Endodermal cell (in vitro differentiated cells): ENCODE measurements around the gene CDH2. TPM values are rescaled to one million over a fixed set of nuclear protein-coding genes. Genes with fewer than 3 reads are reported as not detected.

Experiments
- DNase-seq: peaks from one replicate; pipeline ENCODE4 v3.0.0-alpha.2; 2017
- H3K27ac ChIP-seq: 2 replicates; pipeline ENCODE4 v1.5.1; 2013; ENCODE audit warnings: mild to moderate bottlenecking, low read depth, low read length, moderate library complexity
- H3K27me3 ChIP-seq: 2 replicates; pipeline ENCODE4 v1.6.1; 2013; ENCODE audit warnings: mild to moderate bottlenecking, low read length, moderate library complexity; ENCODE audit not compliant: insufficient read depth, control insufficient read depth, poor library complexity, severe bottlenecking
- H3K36me3 ChIP-seq: 2 replicates; pipeline ENCODE4 v1.7.0; 2013; ENCODE audit warnings: mild to moderate bottlenecking, low read length, moderate library complexity; ENCODE audit not compliant: control insufficient read depth, insufficient read depth
- H3K4me1 ChIP-seq: one replicate; pipeline ENCODE4 v1.7.0; 2013; ENCODE audit warnings: low read length; ENCODE audit not compliant: control insufficient read depth, insufficient read depth
- H3K4me3 ChIP-seq: 2 replicates; pipeline ENCODE4 v1.5.1; 2013; ENCODE audit warnings: mild to moderate bottlenecking, low read length, moderate library complexity
- H3K9ac ChIP-seq: 2 replicates; pipeline ENCODE4 v1.6.1; 2013; ENCODE audit warnings: mild to moderate bottlenecking, low read length, moderate library complexity; ENCODE audit not compliant: poor library complexity, severe bottlenecking; ENCODE audit errors: extremely low read depth
- H3K9me3 ChIP-seq: 2 replicates; pipeline ENCODE4 v1.6.1; 2013; ENCODE audit warnings: mild to moderate bottlenecking, low read length, moderate library complexity; ENCODE audit not compliant: control insufficient read depth
- H3K27ac Mint-ChIP-seq: 2 replicates; pipeline ENCODE4 v1.8.0; 2020; ENCODE audit warnings: mixed read lengths
- H3K27me3 Mint-ChIP-seq: 2 replicates; pipeline ENCODE4 v1.8.0; 2021; ENCODE audit warnings: mild to moderate bottlenecking, mixed read lengths; ENCODE audit not compliant: insufficient read depth
- H3K36me3 Mint-ChIP-seq: 2 replicates; pipeline ENCODE4 v1.8.0; 2020; ENCODE audit warnings: low read depth, mixed read lengths
- H3K4me1 Mint-ChIP-seq: 2 replicates; pipeline ENCODE4 v1.8.0; 2020; ENCODE audit warnings: mixed read lengths
- H3K4me3 Mint-ChIP-seq: 2 replicates; pipeline ENCODE4 v1.8.0; 2020; ENCODE audit warnings: mild to moderate bottlenecking, moderate library complexity, mixed read lengths
- H3K9me3 Mint-ChIP-seq: 2 replicates; pipeline ENCODE4 v1.8.0; 2020; ENCODE audit warnings: mild to moderate bottlenecking, mixed read lengths
- CTCF ChIP-seq: fragments of 200-600 bp; sonication (generic); conservative IDR thresholded peaks from 2 replicates; pipeline ENCODE4 v1.5.0; 2021; ENCODE audit warnings: antibody characterized with exemption, mild to moderate bottlenecking
- WGBS, 2 experiments: methylation state at CpG; one replicate each; pipeline versions ENCODE4 v1.1.5 to v1.1.7; 2013; ENCODE audit warnings: missing lambda C conversion rate in 2 of 2, mixed read lengths in 1 of 2; ENCODE audit not compliant: insufficient coverage in 1 of 2, insufficient read length in 1 of 2; 5-methylcytosine and 5-hydroxymethylcytosine counted together
- total RNA-seq, 2 donors: library from RNA; stranded (reverse); fragmentation: NEBNext Ultra II Directional in 1 of 2; extraction: Animal tissue kit (Norgen Biotek cat#: 25700) in 1 of 2; gene quantifications; 2 replicates in 1 of 2; 3 replicates in 1 of 2; pipeline ENCODE4 v1.2.1, GENCODE V29; 2021

CDH2 gene
- total RNA-seq, 2 donors from 2014 or later: 486 to 572 TPM

- no peak for DNase-seq
- Histone ChIP-seq H3K9me3 (no peaks in the 10 kb centered on the region), H3K4me1 (no peaks in the 10 kb centered on the region), H3K27ac (no peak overlapping the region), H3K36me3 (no peaks in the 10 kb centered on the region), H3K4me3 (no peak overlapping the region), H3K9ac (no peak overlapping the region), H3K27me3 (no peaks in the 10 kb centered on the region)
- WGBS, 2 experiments: 95 to 100% methylated on average over 1 of the region's 1 CpG
- Mint-ChIP-seq H3K36me3 (no peaks in the 10 kb centered on the region), H3K4me1 (no peaks in the 10 kb centered on the region), H3K9me3 (no peaks in the 10 kb centered on the region), H3K27ac (no peak overlapping the region), H3K27me3 (no peaks in the 10 kb centered on the region), H3K4me3 (no peak overlapping the region)
- no peak for TF ChIP-seq CTCF
These were observed 31.3 kb upstream of the CDH2 start for GRCh38 chr18:28208268-28208667.

- TF ChIP-seq CTCF: no peak
- H3K27me3 ChIP-seq: no peaks in the 10 kb centered on the region
- H3K27me3 Mint-ChIP-seq: no peaks in the 10 kb centered on the region
- H3K4me3 ChIP-seq: no peak overlapping the region
- H3K36me3 Mint-ChIP-seq: no peaks in the 10 kb centered on the region
- no peak overlapping the region for H3K27ac Mint-ChIP-seq
- no peaks in the 10 kb centered on the region for H3K9me3 ChIP-seq
- WGBS, 2 experiments: 90% methylated on average over 1 of the region's 1 CpG; no CpG with 5 or more reads in 1 of the 2 experiments
- DNase-seq: no peak
- H3K27ac ChIP-seq: no peak overlapping the region
- H3K4me1 ChIP-seq: no peaks in the 10 kb centered on the region
- H3K9me3 Mint-ChIP-seq: no peaks in the 10 kb centered on the region
- H3K9ac ChIP-seq: no peak overlapping the region
- H3K4me3 Mint-ChIP-seq: no peak overlapping the region
- no peaks in the 10 kb centered on the region for H3K36me3 ChIP-seq
- H3K4me1 Mint-ChIP-seq: no peaks in the 10 kb centered on the region
These were observed 27.2 kb upstream of the CDH2 start for GRCh38 chr18:28204154-28204553.

GRCh38 chr18:28201056-28201455, 24.1 kb upstream of the CDH2 start:
- H3K9me3 Mint-ChIP-seq: no peaks in the 10 kb centered on the region

More at GRCh38 chr18:28201056-28201455, 24.1 kb upstream of the CDH2 start:
- H3K27ac ChIP-seq: no peak overlapping the region
- no peaks in the 10 kb centered on the region for H3K36me3 ChIP-seq
- no peak overlapping the region for H3K4me3 Mint-ChIP-seq
- H3K9ac ChIP-seq: no peak overlapping the region
- no peaks in the 10 kb centered on the region for H3K4me1 ChIP-seq
- no peaks in the 10 kb centered on the region for H3K9me3 ChIP-seq
- H3K4me1 Mint-ChIP-seq: peaks cover 4% of the 10 kb centered on the region
- H3K27ac Mint-ChIP-seq: no peak overlapping the region
- DNase-seq: no peak
- WGBS, 2 experiments: 87 to 93% methylated on average over 3 to 4 of the region's 4 CpGs
- no peaks in the 10 kb centered on the region for H3K27me3 ChIP-seq
- TF ChIP-seq CTCF: no peak
- H3K36me3 Mint-ChIP-seq: no peaks in the 10 kb centered on the region
- H3K4me3 ChIP-seq: no peak overlapping the region
- H3K27me3 Mint-ChIP-seq: no peaks in the 10 kb centered on the region
